ENCODE results near the gene CEP20.
"Not testable (repeated sequence)": the region's sequence is repeated elsewhere in the genome, so short reads cannot be mapped to it uniquely, and the experiment has no call there.

Gene CEP20

GRCh38 chr16:15856901-15857698 lies 31.3 kb downstream of the CEP20 start, which contains the start of gene MYH11:
MYH11 (minus strand) TSS chr16:15857028; CDS start chr16:15838252, 18,776 bp downstream.
- no peak for DNase-seq

- DNase-seq, result no peak
Measured at GRCh38 chr16:15856182-15856581, 32.2 kb downstream of the CEP20 start.

- no peak for DNase-seq
Measured at GRCh38 chr16:15855704-15856003, 32.7 kb downstream of the CEP20 start.

- no peak for DNase-seq
Measured at GRCh38 chr16:15854906-15855703, 33.3 kb downstream of the CEP20 start.

GRCh38 chr16:15854061-15854460 lies 34.3 kb downstream of the CEP20 start:
- no peak for DNase-seq

- DNase-seq, result no peak
Measured at GRCh38 chr16:15853021-15853420, 35.4 kb downstream of the CEP20 start.

- not testable (repeated sequence) for DNase-seq
Measured at GRCh38 chr16:15850555-15850954, 37.8 kb downstream of the CEP20 start.

GRCh38 chr16:15849209-15849981 lies 39.0 kb downstream of the CEP20 start:
- no peak for DNase-seq

- DNase-seq, result no peak
Measured at GRCh38 chr16:15847611-15848175, 40.7 kb downstream of the CEP20 start.

- DNase-seq, result no peak
Measured at GRCh38 chr16:15846510-15846909, 41.9 kb downstream of the CEP20 start.

GRCh38 chr16:15843635-15844279 lies 44.6 kb downstream of the CEP20 start:
- no peak for DNase-seq

- not testable (repeated sequence) for DNase-seq
Measured at GRCh38 chr16:15839204-15839603, 49.2 kb downstream of the CEP20 start.

GRCh38 chr16:15837761-15838160 lies 50.6 kb downstream of the CEP20 start:
- DNase-seq, result no peak

- no peak for DNase-seq
Measured at GRCh38 chr16:15836965-15837611, 51.3 kb downstream of the CEP20 start.

- DNase-seq, result no peak
Measured at GRCh38 chr16:15836074-15836473, 52.3 kb downstream of the CEP20 start.

GRCh38 chr16:15835136-15835878 lies 53.1 kb downstream of the CEP20 start:
- no peak for DNase-seq

GRCh38 chr16:15834502-15834901 lies 53.9 kb downstream of the CEP20 start:
- DNase-seq, result no peak

GRCh38 chr16:15833541-15833940 lies 54.9 kb downstream of the CEP20 start:
- DNase-seq, result no peak

GRCh38 chr16:15832241-15832640 lies 56.2 kb downstream of the CEP20 start:
- DNase-seq, result no peak

GRCh38 chr16:15830832-15831451 lies 57.5 kb downstream of the CEP20 start:
- DNase-seq, result no peak

GRCh38 chr16:15829460-15829859 lies 58.9 kb downstream of the CEP20 start:
- DNase-seq, result no peak
